Endothelial cell of umbilical vein (primary cell): ENCODE data around the gene SLC25A22. TPM values are rescaled to one million over a fixed set of nuclear protein-coding genes. Genes with fewer than 3 reads are reported as not detected.
A peak's percentile ranks its signal among the peaks of the same experiment; 100 is the strongest.

ENCODE experiments used
- BruUV-seq: library from RNA; stranded (reverse); fragments of 400-500 nt; replicated peaks from 2 replicates; lab custom pipeline; 2021; lab: Mats Ljungman, UMichigan
- CTCF ChIA-PET: fragments of 300-600, 350-600 bp; sonication (Branson Sonifier 250); formaldehyde crosslinking; loops from one replicate; lab custom pipeline; 2021; ENCODE audit warnings: antibody characterized with exemption, inconsistent platforms; lab: Charles Lee
- POLR2A ChIA-PET: fragments of 300-600, 350-600 bp; sonication (Branson Sonifier 250); formaldehyde crosslinking; loops from one replicate; lab custom pipeline; 2021; ENCODE audit warnings: antibody characterized with exemption, inconsistent platforms; lab: Charles Lee
- DNase-seq: peaks from one replicate; pipeline ENCODE4 v3.0.0-alpha.2; 2011; ENCODE audit warnings: low read depth, low spot score
- FAIRE-seq: peaks from 2 replicates; lab custom pipeline; 2011; peaks lifted over from hg19 to GRCh38; lab: Jason Lieb, UNC
- H2AFZ ChIP-seq: 2 replicates; pipeline ENCODE4 v1.6.0; 2012; ENCODE audit warnings: low read depth, low read length, control low read depth, inconsistent platforms
- H3K27ac ChIP-seq: 2 replicates; pipeline ENCODE4 v1.5.1; 2011; ENCODE audit warnings: low read depth, mild to moderate bottlenecking, control low read depth, low read length, moderate library complexity; ENCODE audit not compliant: insufficient read depth
- H3K27me3 ChIP-seq, 2 experiments: 2 replicates each; pipeline versions ENCODE4 v1.6.0 to v1.6.1; 2011; ENCODE audit warnings: low read length in 2 of 2, mixed read lengths in 1 of 2; ENCODE audit not compliant: control insufficient read depth in 2 of 2, insufficient read depth in 2 of 2
- H3K36me3 ChIP-seq, 2 experiments: 2 replicates in 1 of 2; 3 replicates in 1 of 2; pipeline ENCODE4 v1.5.1; 2011; ENCODE audit warnings: low read length in 2 of 2, mild to moderate bottlenecking in 1 of 2, moderate library complexity in 1 of 2; ENCODE audit not compliant: control insufficient read depth in 2 of 2, insufficient read depth in 2 of 2; ENCODE audit errors: extremely low read depth in 1 of 2
- H3K4me1 ChIP-seq: 3 replicates; pipeline ENCODE4 v1.5.1; 2011; ENCODE audit warnings: mild to moderate bottlenecking, low read length; ENCODE audit not compliant: control insufficient read depth, insufficient read depth; ENCODE audit errors: extremely low read depth
- H3K4me2 ChIP-seq: 2 replicates; pipeline ENCODE4 v1.6.1; 2011; ENCODE audit warnings: low read length, control low read depth, mixed read lengths; ENCODE audit not compliant: insufficient read depth
- H3K4me3 ChIP-seq, 3 experiments: fragments of 200-600 bp in 1 of 3; sonication (generic), shearing (Covaris generic) in 1 of 3; replicated peaks in 1 of 3; 2 replicates each; pipeline ENCODE4 v1.5.1; 2011 to 2016; ENCODE audit warnings: control low read depth in 3 of 3, low read length in 3 of 3, mild to moderate bottlenecking in 2 of 3, inconsistent platforms in 1 of 3, low read depth in 1 of 3, moderate library complexity in 1 of 3; ENCODE audit not compliant: insufficient read depth in 1 of 3
- H3K79me2 ChIP-seq: 2 replicates; pipeline ENCODE4 v1.6.0; 2012; ENCODE audit warnings: low read length, inconsistent platforms; ENCODE audit not compliant: control insufficient read depth, insufficient read depth
- H3K9ac ChIP-seq: replicated peaks from 2 replicates; pipeline ENCODE3; 2011; ENCODE audit warnings: low read length, control low read depth; ENCODE audit not compliant: insufficient read depth; ENCODE audit errors: extremely low read depth
- H3K9me1 ChIP-seq: replicated peaks from 3 replicates; pipeline ENCODE4 v1.6.0; 2011; ENCODE audit warnings: mild to moderate bottlenecking, low read length; ENCODE audit not compliant: control insufficient read depth, insufficient read depth; ENCODE audit errors: extremely low read depth
- H3K9me3 ChIP-seq: replicated peaks from 2 replicates; pipeline ENCODE4 v1.5.1; 2012; ENCODE audit warnings: low read length, inconsistent platforms; ENCODE audit not compliant: control insufficient read depth, insufficient read depth
- H4K20me1 ChIP-seq: replicated peaks from 2 replicates; pipeline ENCODE3; 2011; ENCODE audit warnings: mild to moderate bottlenecking, low read length; ENCODE audit not compliant: control insufficient read depth, insufficient read depth; ENCODE audit errors: extremely low read depth
- EZH2 ChIP-seq: IDR thresholded peaks from 2 replicates; pipeline ENCODE4 v1.6.1; 2012; ENCODE audit warnings: borderline replicate concordance, low read depth, mild to moderate bottlenecking, moderate library complexity, low read length, inconsistent platforms; ENCODE audit not compliant: severe bottlenecking
- FOS ChIP-seq: IDR thresholded peaks from 2 replicates; pipeline ENCODE4 v1.6.1; 2011; ENCODE audit warnings: mild to moderate bottlenecking, low read length, moderate library complexity, borderline replicate concordance; ENCODE audit not compliant: insufficient read depth
- POLR2A ChIP-seq: IDR thresholded peaks from 2 replicates; pipeline ENCODE4 v1.6.1; 2012; ENCODE audit warnings: low read depth, mild to moderate bottlenecking, control low read depth, low read length
- dilution Hi-C: fragments of 300-500 bp; cut with MboI; formaldehyde crosslinking; loops from one replicate; pipeline ENCODE4 v1.15.0; 2019; ENCODE audit warnings: low sequenced_read_pairs; ENCODE audit not compliant: extremely low pct_ligation_motif_present
- intact Hi-C: fragments of 100-400 bp; cut with micrococcal nuclease; formaldehyde crosslinking; loops from one replicate; pipeline ENCODE4 v1.10.0; 2022
- polyA plus RNA-seq, 4 experiments: library from polyadenylated mRNA; depleted of rRNA in 3 of 4; stranded (reverse) in 3 of 4; unstranded in 1 of 4; fragments of >200 nt; gene quantifications; 2 replicates each; pipeline versions ENCODE4 v1.2.1 to v1.2.3, GENCODE V29; 2011 to 2012; ENCODE audit warnings: missing spikeins in 1 of 4
- total RNA-seq: library from RNA; stranded (reverse); gene quantifications from 2 replicates; pipeline ENCODE4 v1.2.3, GENCODE V29; 2021
- TF ChIP-seq, protein P1 (sequence below): IDR thresholded peaks from 2 replicates; pipeline ENCODE4 v1.6.1; 2011; ENCODE audit not compliant: insufficient read depth, insufficient read length
- TF ChIP-seq, protein P2 (sequence below), 2 donors: IDR thresholded peaks; 1 replicate in 1 of 2; 2 replicates in 1 of 2; pipeline ENCODE4 v1.5.1; 2011; ENCODE audit warnings: low read length in 2 of 2, mild to moderate bottlenecking in 2 of 2, moderate library complexity in 2 of 2, control low read depth in 1 of 2, inconsistent platforms in 1 of 2, low read depth in 1 of 2; ENCODE audit not compliant: insufficient read depth in 1 of 2; ENCODE audit errors: extremely low read depth in 1 of 2

Gene SLC25A22
- total and polyA plus RNA-seq, 2 donors (not counting 3 experiments of a cell fraction or from before 2014, with no cell fraction given) = 24.5 to 24.9 TPM

DNA sequence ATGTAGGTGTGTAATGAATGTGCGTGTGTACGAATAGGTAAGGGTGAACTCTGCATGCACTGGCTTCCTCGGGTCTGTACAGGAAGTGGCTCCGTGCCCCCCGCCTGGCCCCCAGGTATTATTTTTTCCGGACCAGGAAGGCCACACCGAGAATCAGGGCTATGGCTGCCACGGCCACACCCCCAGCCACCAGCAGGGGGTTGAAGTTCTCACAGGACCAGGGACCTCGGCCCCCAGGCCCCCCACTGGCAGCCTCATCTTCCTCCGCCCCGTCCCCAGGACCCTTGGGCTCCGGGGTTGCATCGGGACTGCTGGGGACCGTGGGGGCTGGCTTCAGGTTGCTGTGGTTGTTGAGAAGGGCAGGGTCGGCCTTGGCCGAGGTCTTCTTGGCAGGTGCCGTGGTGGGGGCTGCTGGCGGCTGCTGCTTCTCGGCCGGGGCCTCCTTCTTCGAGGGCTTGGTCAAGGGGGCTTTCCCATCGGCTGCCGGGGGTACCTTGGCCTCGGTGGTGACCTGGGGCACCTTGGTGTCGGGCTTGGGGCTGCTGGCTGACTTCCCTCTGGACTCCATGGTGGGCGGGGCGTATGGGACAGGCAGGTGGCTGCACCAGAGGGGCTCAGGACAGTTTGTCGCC lies 10.0 kb downstream of the SLC25A22 start:
- TF ChIP-seq, protein P1, sequence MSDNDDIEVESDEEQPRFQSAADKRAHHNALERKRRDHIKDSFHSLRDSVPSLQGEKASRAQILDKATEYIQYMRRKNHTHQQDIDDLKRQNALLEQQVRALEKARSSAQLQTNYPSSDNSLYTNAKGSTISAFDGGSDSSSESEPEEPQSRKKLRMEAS = no peak
- TF ChIP-seq EZH2 (no peak), POLR2A (no peak), FOS (no peak)
- TF ChIP-seq, protein P2, sequence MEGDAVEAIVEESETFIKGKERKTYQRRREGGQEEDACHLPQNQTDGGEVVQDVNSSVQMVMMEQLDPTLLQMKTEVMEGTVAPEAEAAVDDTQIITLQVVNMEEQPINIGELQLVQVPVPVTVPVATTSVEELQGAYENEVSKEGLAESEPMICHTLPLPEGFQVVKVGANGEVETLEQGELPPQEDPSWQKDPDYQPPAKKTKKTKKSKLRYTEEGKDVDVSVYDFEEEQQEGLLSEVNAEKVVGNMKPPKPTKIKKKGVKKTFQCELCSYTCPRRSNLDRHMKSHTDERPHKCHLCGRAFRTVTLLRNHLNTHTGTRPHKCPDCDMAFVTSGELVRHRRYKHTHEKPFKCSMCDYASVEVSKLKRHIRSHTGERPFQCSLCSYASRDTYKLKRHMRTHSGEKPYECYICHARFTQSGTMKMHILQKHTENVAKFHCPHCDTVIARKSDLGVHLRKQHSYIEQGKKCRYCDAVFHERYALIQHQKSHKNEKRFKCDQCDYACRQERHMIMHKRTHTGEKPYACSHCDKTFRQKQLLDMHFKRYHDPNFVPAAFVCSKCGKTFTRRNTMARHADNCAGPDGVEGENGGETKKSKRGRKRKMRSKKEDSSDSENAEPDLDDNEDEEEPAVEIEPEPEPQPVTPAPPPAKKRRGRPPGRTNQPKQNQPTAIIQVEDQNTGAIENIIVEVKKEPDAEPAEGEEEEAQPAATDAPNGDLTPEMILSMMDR (IDR thresholded peaks at IDR 0.05; ENCODE audit: extremely low read depth in 1 of 2, insufficient read depth in 1 of 2, low read depth in 1 of 2, low read length in 2 of 2) = peak in 1 of 2 donors; percentile 23
- H3K4me2 ChIP-seq = no peak overlapping the region
- BruUV-seq = no TSS peak
- no peaks in the 10 kb centered on the region for H3K9me1 ChIP-seq
- H3K27me3 ChIP-seq = no peaks in the 10 kb centered on the region
- H3K4me3 ChIP-seq = no peak overlapping the region
- dilution Hi-C loops (no loop called here), intact Hi-C loops (no loop called here)
- H3K9me3 ChIP-seq = no peaks in the 10 kb centered on the region
- no peak overlapping the region for H3K27ac ChIP-seq
- no peaks in the 10 kb centered on the region for H4K20me1 ChIP-seq
- ChIA-PET POLR2A (no interaction called here), CTCF (no interaction called here)
- no peaks in the 10 kb centered on the region for H3K4me1 ChIP-seq
- no peaks in the 10 kb centered on the region for H3K79me2 ChIP-seq
- no peaks in the 10 kb centered on the region for H3K36me3 ChIP-seq
- H2AFZ ChIP-seq = no peak overlapping the region
- H3K9ac ChIP-seq = no peak overlapping the region
- no peak for DNase-seq
- no peak for FAIRE-seq
